Neuronal stem cell (in vitro differentiated cells): ENCODE results near the gene SLC28A1.
"Not testable (repeated sequence)": the region's sequence is repeated elsewhere in the genome, so short reads cannot be mapped to it uniquely, and the experiment has no call there.

Experiments used
- DNase-seq: peaks from one replicate; pipeline ENCODE4 v3.0.0-alpha.2; 2013; ENCODE audit warnings: low spot score
- H2AFZ ChIP-seq: one replicate; pipeline ENCODE4 v1.6.1; 2013; ENCODE audit warnings: mild to moderate bottlenecking, low read length, inconsistent platforms
- H2AK5ac ChIP-seq: 2 replicates; pipeline ENCODE4 v1.6.1; 2013; ENCODE audit warnings: low read depth, mild to moderate bottlenecking, inconsistent platforms, low read length, moderate library complexity, mixed read lengths
- H2BK120ac ChIP-seq: 2 replicates; pipeline ENCODE4 v1.6.1; 2013; ENCODE audit warnings: low read depth, mild to moderate bottlenecking, inconsistent platforms, low read length, moderate library complexity, mixed read lengths
- H2BK12ac ChIP-seq: one replicate; pipeline ENCODE4 v1.6.1; 2013; ENCODE audit warnings: low read length, inconsistent platforms
- H2BK15ac ChIP-seq: 2 replicates; pipeline ENCODE4 v1.6.1; 2013; ENCODE audit warnings: mild to moderate bottlenecking, low read length, inconsistent platforms, mixed read lengths
- H2BK5ac ChIP-seq: one replicate; pipeline ENCODE4 v1.6.1; 2013; ENCODE audit warnings: inconsistent platforms, mild to moderate bottlenecking, low read length, moderate library complexity
- H3K14ac ChIP-seq: one replicate; pipeline ENCODE4 v1.6.1; 2013; ENCODE audit warnings: low read length, inconsistent platforms
- H3K18ac ChIP-seq: 2 replicates; pipeline ENCODE4 v1.6.1; 2013; ENCODE audit warnings: low read length, inconsistent platforms
- H3K23ac ChIP-seq: 2 replicates; pipeline ENCODE4 v1.6.1; 2013; ENCODE audit warnings: low read depth, mild to moderate bottlenecking, mixed read lengths, low read length, inconsistent platforms; ENCODE audit not compliant: poor library complexity
- H3K27ac ChIP-seq: replicated peaks from 3 replicates; pipeline ENCODE4 v1.5.1; 2013; ENCODE audit warnings: low read length, inconsistent platforms
- H3K27me3 ChIP-seq, 3 experiments: 2 replicates each; pipeline ENCODE4 v1.6.1; 2013; ENCODE audit warnings: low read length in 3 of 3, mild to moderate bottlenecking in 2 of 3, inconsistent platforms in 1 of 3, low read depth in 1 of 3, mixed read lengths in 1 of 3, moderate library complexity in 1 of 3; ENCODE audit not compliant: control insufficient read depth in 3 of 3, insufficient read depth in 3 of 3
- H3K36me3 ChIP-seq, 2 donors: replicated peaks in 1 of 2; 2 replicates each; pipeline ENCODE4 v1.6.1; 2013; ENCODE audit warnings: low read length in 2 of 2; ENCODE audit not compliant: control insufficient read depth in 2 of 2, insufficient read depth in 2 of 2
- H3K4ac ChIP-seq: 2 replicates; pipeline ENCODE4 v1.6.1; 2013; ENCODE audit warnings: inconsistent platforms, mild to moderate bottlenecking, low read length, moderate library complexity
- H3K4me1 ChIP-seq, 2 donors: 1 replicate in 1 of 2; 2 replicates in 1 of 2; pipeline ENCODE4 v1.6.1; 2013; ENCODE audit warnings: low read length in 2 of 2, low read depth in 1 of 2; ENCODE audit not compliant: control insufficient read depth in 2 of 2, insufficient read depth in 1 of 2
- H3K4me2 ChIP-seq: one replicate; pipeline ENCODE4 v1.6.1; 2013; ENCODE audit warnings: mild to moderate bottlenecking, low read length, inconsistent platforms; ENCODE audit not compliant: insufficient read depth, poor library complexity, severe bottlenecking
- H3K4me3 ChIP-seq, 2 donors: 2 replicates each; pipeline ENCODE4 v1.5.1; 2013; ENCODE audit warnings: low read length in 2 of 2, mild to moderate bottlenecking in 2 of 2, inconsistent platforms in 1 of 2, moderate library complexity in 1 of 2
- H3K79me1 ChIP-seq: one replicate; pipeline ENCODE4 v1.6.1; 2013; ENCODE audit warnings: low read depth, mild to moderate bottlenecking, inconsistent platforms, low read length, moderate library complexity
- H3K9ac ChIP-seq: one replicate; pipeline ENCODE4 v1.6.1; 2013; ENCODE audit warnings: mild to moderate bottlenecking, low read depth, low read length, inconsistent platforms; ENCODE audit not compliant: poor library complexity
- H3K9me3 ChIP-seq, 2 donors: replicated peaks in 1 of 2; 2 replicates each; pipeline versions ENCODE3 to v1.6.1; 2013; ENCODE audit warnings: low read length in 2 of 2, mild to moderate bottlenecking in 2 of 2, inconsistent platforms in 1 of 2, low read depth in 1 of 2, mixed read lengths in 1 of 2, moderate library complexity in 1 of 2; ENCODE audit not compliant: control insufficient read depth in 2 of 2, insufficient read depth in 1 of 2
- H4K8ac ChIP-seq: one replicate; pipeline ENCODE4 v1.6.1; 2013; ENCODE audit warnings: low read depth, mild to moderate bottlenecking, inconsistent platforms, low read length, moderate library complexity
- H4K91ac ChIP-seq: one replicate; pipeline ENCODE4 v1.6.1; 2013; ENCODE audit warnings: low read length, low read depth, mild to moderate bottlenecking, inconsistent platforms; ENCODE audit not compliant: poor library complexity
- WGBS, 2 donors: extraction: QIAGEN DNeasy Blood & Tissue Kit; methylation state at CpG; one replicate each; pipeline ENCODE4 v1.1.7; 2013; ENCODE audit warnings: missing lambda C conversion rate in 2 of 2, mixed read lengths in 1 of 2; ENCODE audit not compliant: insufficient read length in 2 of 2, insufficient replicate concordance in 1 of 2; ENCODE audit errors: extremely low coverage in 2 of 2; 5-methylcytosine and 5-hydroxymethylcytosine counted together

Gene SLC28A1

DNA sequence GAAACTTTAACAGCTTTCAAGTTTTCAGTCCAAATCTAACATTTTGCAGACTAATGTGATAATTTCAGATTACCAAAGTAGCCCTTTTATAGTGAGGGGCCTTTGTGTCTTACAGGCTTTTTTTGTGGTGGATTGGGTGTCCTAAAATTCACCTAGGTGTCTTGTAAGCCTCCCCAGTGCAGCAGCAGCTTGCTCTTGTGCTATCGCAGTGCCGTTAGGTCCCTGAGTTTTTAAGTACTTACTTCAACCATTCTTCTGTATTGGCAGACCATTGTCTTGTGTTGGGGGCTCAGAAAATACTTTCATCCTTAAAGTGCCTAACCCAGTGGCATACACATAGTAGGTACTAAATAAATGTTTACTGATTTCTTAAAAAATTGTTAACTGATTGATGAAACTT is 99.2 kb downstream of the SLC28A1 start:
- no peaks in the 10 kb centered on the region for H3K79me1 ChIP-seq
- no peak overlapping the region for H3K18ac ChIP-seq
- no peak overlapping the region for H2BK120ac ChIP-seq
- H3K4ac ChIP-seq, result no peak overlapping the region
- H4K91ac ChIP-seq, result no peak overlapping the region
- no peak overlapping the region for H3K4me3 ChIP-seq
- no CpG with 5 or more reads among the region's 2 CpGs for whole genome bisulfite sequencing, 2 donors
- no peak overlapping the region for H3K9ac ChIP-seq
- no peak overlapping the region for H2BK15ac ChIP-seq
- no peak overlapping the region for H4K8ac ChIP-seq
- H3K27ac ChIP-seq, result no peak overlapping the region
- peaks cover 2 to 5% of the 10 kb centered on the region in 2 donors for H3K4me1 ChIP-seq
- no peaks in the 10 kb centered on the region for H3K9me3 ChIP-seq
- no peak overlapping the region for H2BK12ac ChIP-seq
- no peak overlapping the region for H2BK5ac ChIP-seq
- peaks cover 11 to 40% (median 14%) of the 10 kb centered on the region in 3 experiments for H3K27me3 ChIP-seq
- no peak overlapping the region for H2AK5ac ChIP-seq
- no peaks in the 10 kb centered on the region for H3K36me3 ChIP-seq
- H3K14ac ChIP-seq, result no peak overlapping the region
- H3K23ac ChIP-seq, result no peak overlapping the region
- no peak overlapping the region for H3K4me2 ChIP-seq
- H2AFZ ChIP-seq, result no peak overlapping the region
- no peak for DNase-seq

DNA sequence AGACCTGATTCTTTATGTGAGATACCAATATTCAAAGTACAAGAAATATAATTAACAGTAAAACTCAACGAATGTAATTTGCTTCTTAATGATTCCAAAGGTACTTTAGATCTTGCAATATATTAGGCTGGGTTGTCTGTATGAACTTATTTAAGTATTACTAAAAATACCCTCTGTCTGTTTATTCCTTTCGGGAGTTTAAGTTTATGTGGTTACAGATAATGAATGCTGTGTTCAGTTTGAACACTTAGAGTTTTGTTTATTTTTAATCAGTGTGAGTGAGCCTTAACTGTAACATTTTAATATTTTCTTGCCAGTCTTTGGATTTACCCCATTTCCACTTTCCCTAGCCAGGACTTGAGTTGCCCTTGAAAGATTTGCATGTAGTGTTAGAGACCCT is 100.7 kb downstream of the SLC28A1 start:
- no peak overlapping the region for H3K18ac ChIP-seq
- H2BK15ac ChIP-seq, result no peak overlapping the region
- no peak overlapping the region for H2BK5ac ChIP-seq
- no peak overlapping the region for H3K14ac ChIP-seq
- H3K36me3 ChIP-seq, result no peaks in the 10 kb centered on the region
- no peaks in the 10 kb centered on the region for H3K9me3 ChIP-seq
- H2BK120ac ChIP-seq, result no peak overlapping the region
- no peaks in the 10 kb centered on the region for H3K4me1 ChIP-seq
- H3K23ac ChIP-seq, result no peak overlapping the region
- H4K8ac ChIP-seq, result no peak overlapping the region
- no CpG with 5 or more reads among the region's 2 CpGs for WGBS, 2 donors
- H3K27ac ChIP-seq, result no peak overlapping the region
- H2AK5ac ChIP-seq, result no peak overlapping the region
- peaks cover 0 to 27% (median 10%) of the 10 kb centered on the region in 3 experiments for H3K27me3 ChIP-seq
- no peak overlapping the region for H3K9ac ChIP-seq
- no peak overlapping the region for H3K4me3 ChIP-seq
- H3K79me1 ChIP-seq, result no peaks in the 10 kb centered on the region
- H3K4me2 ChIP-seq, result no peak overlapping the region
- no peak overlapping the region for H2BK12ac ChIP-seq
- no peak overlapping the region for H4K91ac ChIP-seq
- H3K4ac ChIP-seq, result no peak overlapping the region
- no peak overlapping the region for H2AFZ ChIP-seq
- DNase-seq, result no peak

DNA sequence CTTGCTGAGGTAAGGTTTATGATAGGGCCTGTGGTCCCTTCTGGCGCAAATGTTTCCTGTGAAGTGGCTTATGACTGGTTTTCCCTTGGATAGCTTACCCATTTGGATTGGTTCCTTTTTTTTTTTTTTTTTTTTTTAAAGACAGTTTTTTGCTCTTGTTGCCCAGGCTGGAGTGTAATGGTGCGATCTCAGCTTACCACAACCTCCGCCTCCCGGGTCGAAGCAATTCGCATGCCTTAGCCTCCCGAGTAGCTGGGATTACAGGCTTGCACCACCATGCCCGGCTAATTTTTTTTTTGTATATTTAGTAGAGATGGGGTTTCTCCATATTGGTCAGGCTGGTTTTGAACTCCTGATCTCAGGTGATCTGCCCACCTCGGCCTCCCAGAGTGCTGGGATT is 102.9 kb downstream of the SLC28A1 start:
- not testable (repeated sequence) for H4K91ac ChIP-seq, DNase-seq, H3K9ac ChIP-seq, H3K23ac ChIP-seq, H3K18ac ChIP-seq, H3K27ac ChIP-seq, H2BK5ac ChIP-seq, H3K9me3 ChIP-seq, H3K4me1 ChIP-seq, H2BK15ac ChIP-seq, H2BK120ac ChIP-seq, H3K36me3 ChIP-seq, H2AK5ac ChIP-seq, H2AFZ ChIP-seq, H3K4me2 ChIP-seq, H3K79me1 ChIP-seq, H3K4me3 ChIP-seq, H2BK12ac ChIP-seq, H3K14ac ChIP-seq, H3K4ac ChIP-seq, H4K8ac ChIP-seq
- no CpG with 5 or more reads among the region's 9 CpGs for WGBS, 2 donors
- peaks cover 0 to 15% (median 2%) of the 10 kb centered on the region in 3 experiments for H3K27me3 ChIP-seq

DNA sequence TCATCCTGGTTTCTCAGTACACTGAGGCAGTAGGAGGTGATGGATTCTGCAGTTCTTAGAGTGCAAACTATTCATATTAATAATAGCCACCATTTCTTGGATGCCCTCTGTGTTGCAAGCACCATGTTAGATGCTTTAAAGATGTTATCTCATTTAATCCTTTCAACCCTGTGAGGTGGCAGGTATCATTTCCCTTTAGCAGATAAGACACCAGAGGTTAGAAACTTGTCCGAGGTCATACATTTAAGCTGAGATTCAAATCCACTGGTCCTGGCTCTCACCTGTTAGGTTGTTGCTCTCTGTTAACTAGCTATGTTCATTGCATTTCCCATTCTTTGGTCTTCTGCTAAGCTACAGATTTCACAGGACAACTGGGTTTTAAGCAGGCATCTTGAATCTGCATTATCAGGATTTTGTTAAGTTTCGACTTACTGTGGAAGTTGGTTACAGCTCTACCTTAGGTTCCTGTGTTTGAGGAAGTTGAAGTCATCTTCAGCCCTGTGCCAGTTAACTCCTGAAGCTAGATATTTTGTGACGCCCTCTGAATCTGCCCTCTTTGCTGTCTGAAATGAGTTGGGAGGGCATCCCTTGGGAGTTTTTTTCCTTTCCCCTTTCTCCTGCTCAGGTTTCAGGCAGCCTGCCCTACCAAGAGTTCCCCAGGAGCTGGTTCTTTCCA is 103.6 kb downstream of the SLC28A1 start:
- Histone ChIP-seq H2BK15ac (no peak overlapping the region), H3K4me1 (no peaks in the 10 kb centered on the region), H3K4me2 (no peak overlapping the region), H2BK5ac (no peak overlapping the region), H2BK120ac (no peak overlapping the region), H3K9me3 (no peaks in the 10 kb centered on the region), H3K9ac (no peak overlapping the region), H3K18ac (no peak overlapping the region), H4K91ac (no peak overlapping the region), H3K27me3 (peaks cover 0 to 7% (median 0%) of the 10 kb centered on the region in 3 experiments), H2AFZ (no peak overlapping the region), H3K4me3 (no peak overlapping the region), H4K8ac (no peak overlapping the region), H3K14ac (no peak overlapping the region), H3K79me1 (no peaks in the 10 kb centered on the region), H3K4ac (no peak overlapping the region), H3K23ac (no peak overlapping the region), H2BK12ac (no peak overlapping the region), H3K36me3 (no peaks in the 10 kb centered on the region), H2AK5ac (no peak overlapping the region), H3K27ac (no peak overlapping the region)
- no peak for DNase-seq
- no CpG with 5 or more reads among the region's 3 CpGs for WGBS, 2 donors
